ENCODE results near the gene RPE65.

DNA sequence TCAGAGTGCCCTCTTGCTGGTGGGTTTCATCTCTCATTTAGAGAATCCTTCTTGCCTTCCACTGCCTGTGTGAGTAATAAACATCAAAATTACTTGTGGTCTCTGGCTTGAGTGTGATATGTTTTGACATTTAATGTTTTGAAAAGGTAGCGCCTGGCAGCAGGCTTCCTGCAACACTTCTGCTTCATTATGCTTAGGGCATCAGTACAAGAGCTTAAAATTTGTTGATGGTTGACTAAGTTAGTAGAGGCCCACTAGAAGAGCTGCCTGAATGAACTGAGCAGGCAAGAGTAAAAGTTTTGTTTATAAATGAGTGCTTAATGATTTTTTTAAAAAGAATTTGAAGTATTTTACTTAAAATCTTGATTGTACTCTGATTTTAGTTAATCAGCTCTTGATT is 6.4 kb upstream of the RPE65 start:
- TF ChIP-seq, protein P1, sequence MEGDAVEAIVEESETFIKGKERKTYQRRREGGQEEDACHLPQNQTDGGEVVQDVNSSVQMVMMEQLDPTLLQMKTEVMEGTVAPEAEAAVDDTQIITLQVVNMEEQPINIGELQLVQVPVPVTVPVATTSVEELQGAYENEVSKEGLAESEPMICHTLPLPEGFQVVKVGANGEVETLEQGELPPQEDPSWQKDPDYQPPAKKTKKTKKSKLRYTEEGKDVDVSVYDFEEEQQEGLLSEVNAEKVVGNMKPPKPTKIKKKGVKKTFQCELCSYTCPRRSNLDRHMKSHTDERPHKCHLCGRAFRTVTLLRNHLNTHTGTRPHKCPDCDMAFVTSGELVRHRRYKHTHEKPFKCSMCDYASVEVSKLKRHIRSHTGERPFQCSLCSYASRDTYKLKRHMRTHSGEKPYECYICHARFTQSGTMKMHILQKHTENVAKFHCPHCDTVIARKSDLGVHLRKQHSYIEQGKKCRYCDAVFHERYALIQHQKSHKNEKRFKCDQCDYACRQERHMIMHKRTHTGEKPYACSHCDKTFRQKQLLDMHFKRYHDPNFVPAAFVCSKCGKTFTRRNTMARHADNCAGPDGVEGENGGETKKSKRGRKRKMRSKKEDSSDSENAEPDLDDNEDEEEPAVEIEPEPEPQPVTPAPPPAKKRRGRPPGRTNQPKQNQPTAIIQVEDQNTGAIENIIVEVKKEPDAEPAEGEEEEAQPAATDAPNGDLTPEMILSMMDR (optimal IDR thresholded peaks at IDR 0.05 in 1 of 3, IDR thresholded peaks at IDR 0.05 in 1 of 3, conservative IDR thresholded peaks at IDR 0.05 in 1 of 3; ENCODE audit: extremely low read depth in 1 of 3, insufficient read depth in 2 of 3, low read length in 3 of 3) = no peak
- TF ChIP-seq EZH2 (IDR thresholded peaks at IDR 0.05; ENCODE audit: low read length) = no peak
